GM19455 (cell line): Measurements from ENCODE around the gene CDK10.
"Not testable (repeated sequence)": the region's sequence is repeated elsewhere in the genome, so short reads cannot be mapped to it uniquely, and the experiment has no call there.

Experiments used
- ATAC-seq: cut with Tn5 transposase; IDR thresholded peaks from one replicate; pipeline ENCODE4 v1.9.1; 2021; ENCODE audit not compliant: unreplicated experiment

Gene CDK10

GRCh38 chr16:89686520-89687091 lies at the start of gene CDK10:
Gene CDK10 (plus strand): TSS chr16:89686689. CDS start chr16:89686711, 22 bp downstream.
- peak; percentile 75 for ATAC-seq

DNA sequence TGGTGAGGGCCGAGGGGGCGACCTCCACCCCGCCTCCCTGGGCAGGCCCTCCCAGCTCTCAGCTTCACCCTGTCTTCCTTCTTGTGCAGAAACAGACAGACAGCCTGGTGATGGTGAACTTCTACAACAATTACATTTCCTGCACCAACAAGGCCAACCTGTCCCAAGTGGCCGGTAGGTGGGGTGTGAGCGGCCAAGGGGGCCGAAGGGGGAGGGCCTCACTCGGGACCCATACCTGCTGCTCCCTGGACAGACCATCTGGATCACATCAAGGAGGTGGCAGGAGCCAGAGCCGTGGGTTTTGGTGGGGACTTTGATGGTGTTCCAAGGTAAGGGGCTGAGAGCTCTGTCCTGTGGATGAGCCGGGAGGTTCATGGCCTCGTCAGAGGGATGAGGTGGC lies 49.1 kb upstream of the CDK10 start:
- no peak for ATAC-seq

- ATAC-seq: no peak
Observed at GRCh38 chr16:89638455-89638854, 48.0 kb upstream of the CDK10 start.

GRCh38 chr16:89639385-89639784 lies 47.1 kb upstream of the CDK10 start:
- no peak for ATAC-seq

DNA sequence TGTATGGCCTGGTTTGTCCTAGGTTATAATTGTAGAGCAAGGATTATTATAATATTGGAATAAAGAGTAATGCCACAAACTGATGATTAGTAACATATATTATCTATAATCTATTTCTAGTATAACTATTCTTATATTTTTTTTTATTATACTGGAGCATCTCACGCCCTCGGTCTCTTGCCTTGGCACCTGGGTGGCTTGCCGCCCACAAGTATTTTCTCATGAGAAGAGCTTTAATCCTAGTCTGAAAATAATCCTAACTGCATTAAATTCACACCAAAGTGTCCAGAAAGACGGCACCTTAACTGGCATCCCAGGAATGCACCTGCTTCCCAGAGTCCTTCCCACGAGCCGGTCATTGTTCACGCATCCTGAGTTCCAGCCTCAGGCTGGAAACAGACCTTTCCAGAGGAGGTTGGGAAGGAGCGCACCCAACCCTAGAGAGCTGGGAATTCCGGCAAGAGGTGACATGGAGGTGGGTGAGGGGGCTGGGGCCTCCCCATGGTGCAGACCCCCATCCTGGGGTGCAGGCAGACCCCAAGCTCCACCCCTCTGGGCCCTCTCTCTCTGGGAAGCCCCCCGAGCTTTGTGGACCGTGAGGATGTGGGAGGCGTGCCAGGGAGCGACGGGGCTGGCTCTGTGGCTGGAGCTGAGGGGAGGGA lies 44.9 kb upstream of the CDK10 start:
- ATAC-seq: no peak

- no peak for ATAC-seq
Observed at GRCh38 chr16:89642574-89642973, 43.9 kb upstream of the CDK10 start.

DNA sequence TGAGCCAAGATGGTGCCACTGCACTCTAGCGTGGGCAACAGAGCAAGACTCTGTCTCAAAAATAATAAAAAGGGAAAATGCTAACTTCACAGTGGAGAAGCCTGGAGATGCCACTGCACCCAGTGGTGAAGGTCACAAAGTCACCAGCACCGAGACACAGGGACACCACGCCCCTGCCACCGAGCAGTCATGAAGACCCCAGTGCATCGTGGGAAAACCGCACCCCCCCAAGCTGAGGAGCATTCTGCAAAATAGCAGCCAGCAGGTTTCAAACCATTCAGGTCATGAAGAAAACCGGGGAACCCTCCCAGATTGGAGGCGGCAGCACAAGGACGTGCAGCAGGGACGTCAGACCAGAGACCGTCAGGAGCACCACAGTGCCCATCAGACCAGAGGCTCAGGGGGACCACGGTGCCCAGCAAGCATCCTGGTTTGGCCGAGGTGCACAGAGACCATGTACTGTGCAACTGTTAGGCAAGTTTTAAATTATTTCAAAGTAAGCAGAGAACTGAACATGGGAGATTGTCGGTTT lies 42.7 kb upstream of the CDK10 start:
- no peak for ATAC-seq

DNA sequence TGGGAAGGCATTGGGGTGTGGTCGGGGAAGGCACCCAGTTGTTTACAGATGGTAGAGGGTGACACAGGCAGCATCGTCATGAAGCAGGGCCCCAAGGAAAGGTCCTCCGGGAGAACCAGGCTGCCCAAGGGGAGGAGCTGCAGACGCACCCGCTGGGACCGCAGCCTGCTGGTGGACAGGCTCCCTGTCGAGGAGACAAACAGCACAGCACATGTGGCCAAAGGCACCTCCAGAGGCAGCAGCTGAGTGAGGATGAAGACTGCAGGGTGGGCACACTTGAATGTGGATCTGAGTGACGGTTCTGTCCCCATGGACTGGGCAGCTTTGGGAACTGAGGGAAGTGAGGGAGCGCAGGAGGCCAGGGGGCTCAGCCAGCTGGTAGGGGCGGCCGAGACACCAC lies 41.4 kb upstream of the CDK10 start:
- ATAC-seq: no peak

DNA sequence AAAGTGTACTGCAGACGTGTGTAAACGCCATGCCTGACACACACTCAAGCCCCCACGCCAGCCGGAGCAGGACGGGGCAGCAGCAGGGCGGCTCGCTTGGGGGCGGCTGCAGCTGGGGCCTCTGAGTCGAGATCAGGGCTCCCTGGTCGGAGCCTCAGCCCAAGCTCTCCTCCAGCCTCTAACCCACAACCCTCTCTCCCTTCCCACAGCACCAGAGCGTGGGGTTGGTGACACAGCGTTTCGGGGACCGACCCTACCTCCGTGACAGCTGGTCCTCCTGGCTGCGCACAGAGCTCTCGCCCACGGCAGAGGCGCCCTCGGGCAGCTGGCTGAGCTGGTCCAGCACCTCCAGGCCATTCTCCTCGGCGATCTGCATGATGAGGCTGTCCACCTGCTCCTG lies 40.2 kb upstream of the CDK10 start:
- ATAC-seq: no peak

GRCh38 chr16:89646906-89647305 lies 39.6 kb upstream of the CDK10 start:
- ATAC-seq: no peak

DNA sequence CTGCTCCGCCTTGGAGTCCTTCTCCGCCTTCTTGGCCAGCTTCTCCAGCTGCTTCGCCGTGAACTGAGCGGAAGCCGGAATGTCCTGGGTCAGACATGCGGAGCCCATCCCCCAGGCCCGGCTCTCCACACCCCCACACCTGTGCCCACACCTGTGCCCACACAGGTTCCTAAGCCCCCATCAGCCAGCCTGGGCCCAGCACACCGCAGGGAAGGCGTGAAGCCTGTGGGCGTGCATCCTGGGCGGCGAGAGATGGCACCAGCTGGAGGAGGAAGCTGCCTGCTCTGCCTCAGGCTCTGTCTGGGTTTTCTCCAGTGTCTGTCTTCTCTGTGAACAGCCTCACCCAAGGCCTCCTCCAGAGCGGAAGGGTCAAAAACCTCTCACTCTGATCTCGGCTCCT lies 34.9 kb upstream of the CDK10 start:
- no peak for ATAC-seq

DNA sequence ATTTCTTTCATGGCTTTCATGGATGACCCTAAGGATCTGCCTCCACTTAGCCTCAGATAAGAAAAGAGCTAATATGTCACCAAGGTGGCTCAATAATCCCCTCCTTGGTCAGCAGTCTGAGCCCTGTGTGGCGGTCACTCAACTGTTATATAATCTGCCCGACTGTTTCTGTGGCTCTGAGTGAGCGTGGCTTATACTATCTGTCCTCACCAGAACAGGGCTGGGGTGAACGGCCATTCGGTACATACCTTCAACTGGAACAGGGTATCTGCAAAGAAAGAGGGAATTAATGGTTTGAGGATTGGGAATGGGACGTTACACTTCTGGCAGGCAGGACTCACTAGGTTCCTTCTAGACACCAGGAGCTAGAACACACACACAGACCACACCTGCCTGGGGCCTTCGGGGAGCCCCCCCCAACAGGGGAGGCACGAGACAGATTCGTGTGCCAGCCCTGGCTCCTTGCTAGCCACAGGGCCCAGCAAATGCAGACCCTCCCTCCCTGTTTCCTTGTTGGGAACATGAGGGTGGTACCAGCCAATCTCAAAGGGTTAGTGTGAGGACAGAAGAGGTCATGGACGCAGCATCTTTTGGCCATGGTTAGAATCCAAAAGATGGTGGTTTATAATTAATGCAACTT lies 32.7 kb upstream of the CDK10 start:
- no peak for ATAC-seq

DNA sequence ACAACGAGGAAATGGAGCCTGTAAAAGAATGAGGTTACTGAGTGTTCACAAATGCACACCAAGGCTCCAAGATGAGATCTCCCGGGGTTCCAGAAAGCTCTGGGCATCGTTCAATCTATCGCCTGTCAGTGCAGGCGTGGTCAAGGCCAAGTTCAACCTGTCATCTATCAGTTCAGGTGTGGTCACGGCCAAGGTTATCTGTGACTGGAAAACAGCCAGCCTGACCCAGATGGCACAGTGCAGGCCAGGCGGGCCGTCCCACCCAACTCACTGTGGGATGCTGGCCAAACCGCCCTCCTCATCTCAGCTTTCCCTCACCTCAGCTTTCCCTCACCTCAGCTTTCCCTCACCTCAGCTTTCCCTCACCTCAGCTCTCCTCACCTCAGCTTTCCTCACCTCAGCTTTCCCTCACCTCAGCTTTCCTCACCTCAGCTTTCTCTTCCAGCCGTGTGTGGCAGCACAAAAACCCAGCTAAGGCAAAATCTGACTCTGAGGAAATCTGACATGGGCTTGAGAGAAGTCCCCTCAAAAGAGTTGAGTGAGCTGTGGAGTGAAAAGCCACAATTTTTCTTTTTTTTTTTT lies 31.3 kb upstream of the CDK10 start:
- ATAC-seq: no peak

- ATAC-seq: no peak
Observed at GRCh38 chr16:89656435-89657121, 29.9 kb upstream of the CDK10 start.

- peak; percentile 90 for ATAC-seq
Observed at GRCh38 chr16:89657442-89658220, 28.9 kb upstream of the CDK10 start, which contains the start of the genes CHMP1A and SPATA33. Gene CHMP1A (minus strand): TSS chr16:89657708. CDS start chr16:89657588, 120 bp downstream. Gene SPATA33 (plus strand): TSS chr16:89657836. CDS start chr16:89657912, 76 bp downstream.

DNA sequence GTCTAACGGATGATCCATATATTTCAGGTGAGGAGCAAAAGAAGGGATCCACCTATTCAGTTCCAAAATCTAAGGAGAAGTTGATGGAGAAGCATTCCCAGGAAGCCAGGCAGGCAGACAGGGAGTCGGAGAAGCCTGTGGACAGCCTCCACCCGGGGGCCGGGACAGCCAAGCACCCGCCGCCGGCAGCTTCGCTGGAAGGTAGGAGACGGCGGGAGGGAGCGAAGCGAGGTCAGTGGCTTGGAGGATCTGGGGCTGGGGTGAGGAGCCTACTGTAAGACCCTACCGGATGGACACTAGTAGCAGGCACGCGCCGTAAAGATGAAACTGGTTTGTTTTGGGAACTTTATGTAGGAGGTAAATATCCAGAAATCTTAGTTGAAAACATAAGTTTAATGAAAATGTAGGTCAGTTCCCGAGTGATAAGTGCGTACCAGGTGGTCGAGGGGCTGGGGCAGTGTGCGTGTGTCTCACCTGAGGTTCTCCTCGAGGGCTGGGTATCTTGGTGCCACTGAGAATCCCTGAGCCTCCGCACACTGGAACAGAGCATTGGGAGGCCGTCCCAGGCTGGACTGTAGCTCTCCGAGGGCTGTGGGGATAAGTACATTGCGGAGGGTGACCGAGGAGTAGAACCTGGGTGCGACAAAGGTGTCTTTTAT lies 28.1 kb upstream of the CDK10 start:
- no peak for ATAC-seq

DNA sequence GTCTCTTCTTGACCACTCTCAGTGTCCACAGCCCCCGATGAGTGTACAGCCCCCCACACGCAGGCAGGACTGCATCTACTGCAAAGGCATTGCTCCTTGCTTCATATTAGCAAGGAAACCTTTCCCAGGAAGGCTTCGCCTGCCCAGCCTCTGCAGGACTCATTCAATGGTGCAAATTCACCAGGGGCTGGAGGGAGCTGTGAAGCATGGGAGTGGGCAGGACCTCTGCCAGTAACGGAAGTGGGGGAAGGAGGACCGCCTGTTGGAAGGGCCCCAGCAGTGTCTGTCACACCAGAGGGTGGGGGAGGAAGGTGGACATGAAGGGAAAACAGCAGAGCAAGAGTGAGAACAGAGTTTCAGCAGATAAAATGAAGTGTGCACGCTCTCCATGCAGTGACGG lies 26.3 kb upstream of the CDK10 start:
- no peak for ATAC-seq

GRCh38 chr16:89661215-89661614 lies 25.3 kb upstream of the CDK10 start:
- no peak for ATAC-seq

DNA sequence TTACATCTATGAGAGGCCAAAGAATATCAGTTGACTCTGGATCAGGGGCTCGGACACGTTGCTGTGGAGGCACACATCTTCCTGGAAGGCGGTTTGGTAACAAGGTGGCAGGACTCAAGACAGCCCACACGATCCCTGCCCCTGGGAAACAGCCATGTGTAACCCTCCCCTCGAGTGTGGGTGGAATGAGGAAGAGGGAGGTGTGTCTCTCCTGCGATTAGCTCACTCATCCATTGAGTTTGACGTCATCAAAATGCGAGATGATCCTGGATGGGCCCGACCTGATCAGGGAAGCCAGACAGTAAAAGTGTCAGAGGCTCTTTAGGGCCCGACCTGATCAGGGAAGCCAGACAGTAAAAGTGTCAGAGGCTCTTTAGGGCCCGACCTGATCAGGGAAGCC lies 22.3 kb upstream of the CDK10 start:
- ATAC-seq: not testable (repeated sequence)

DNA sequence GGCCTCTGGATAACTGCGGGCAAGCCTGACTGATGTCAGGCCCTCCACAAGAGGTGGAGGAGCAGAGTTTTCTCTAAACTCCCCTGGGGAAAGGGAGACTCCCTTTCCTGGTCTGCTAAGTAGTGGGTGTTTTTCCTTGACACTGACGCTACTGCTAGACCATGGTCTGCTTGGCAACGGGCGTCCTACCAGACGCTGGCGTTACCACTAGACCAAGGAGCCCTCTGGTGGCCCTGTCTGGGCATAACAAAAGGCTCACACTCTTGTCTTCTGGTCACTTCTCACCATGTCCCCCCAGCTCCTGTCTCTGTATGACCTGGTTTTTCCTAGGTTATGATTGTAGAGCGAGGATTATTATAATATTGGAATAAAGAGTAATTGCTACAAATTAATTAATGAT lies 19.5 kb upstream of the CDK10 start:
- not testable (repeated sequence) for ATAC-seq
